Erythroblast (primary cell): Measurements from ENCODE around the gene GNAT2.
"Not testable (repeated sequence)": the region's sequence is repeated elsewhere in the genome, so short reads cannot be mapped to it uniquely, and the experiment has no call there.

Experiments used
- DNase-seq, 2 experiments: peaks; one replicate each; lab custom pipeline; 2025; lab: John Stamatoyannopoulos, UW
- GATA1 ChIP-seq: IDR thresholded peaks from 2 replicates; pipeline ENCODE4 v1.6.1; 2011; ENCODE audit warnings: low read depth, mild to moderate bottlenecking, control low read depth, low read length, moderate library complexity
- POLR2A ChIP-seq: IDR thresholded peaks from 2 replicates; pipeline ENCODE4 v1.6.1; 2011; ENCODE audit warnings: mild to moderate bottlenecking, low read length

Gene GNAT2

GRCh38 chr1:109619576-109620400 is at the start of gene GNAT2, which contains the start of gene AMPD2:
Gene GNAT2, minus strand, starts transcription at chr1:109619616. Its CDS starts 6,746 bp downstream, at chr1:109612870.
Gene AMPD2, plus strand, starts transcription at chr1:109619837. Its CDS starts 1,339 bp downstream, at chr1:109621176.
- peak; percentile 74 to 77 for DNase-seq
- TF ChIP-seq GATA1 (no peak), POLR2A (peak; percentile 48)

GRCh38 chr1:109668123-109668775 is 48.8 kb upstream of the GNAT2 start:
- TF ChIP-seq GATA1 (no peak), POLR2A (no peak)

DNA sequence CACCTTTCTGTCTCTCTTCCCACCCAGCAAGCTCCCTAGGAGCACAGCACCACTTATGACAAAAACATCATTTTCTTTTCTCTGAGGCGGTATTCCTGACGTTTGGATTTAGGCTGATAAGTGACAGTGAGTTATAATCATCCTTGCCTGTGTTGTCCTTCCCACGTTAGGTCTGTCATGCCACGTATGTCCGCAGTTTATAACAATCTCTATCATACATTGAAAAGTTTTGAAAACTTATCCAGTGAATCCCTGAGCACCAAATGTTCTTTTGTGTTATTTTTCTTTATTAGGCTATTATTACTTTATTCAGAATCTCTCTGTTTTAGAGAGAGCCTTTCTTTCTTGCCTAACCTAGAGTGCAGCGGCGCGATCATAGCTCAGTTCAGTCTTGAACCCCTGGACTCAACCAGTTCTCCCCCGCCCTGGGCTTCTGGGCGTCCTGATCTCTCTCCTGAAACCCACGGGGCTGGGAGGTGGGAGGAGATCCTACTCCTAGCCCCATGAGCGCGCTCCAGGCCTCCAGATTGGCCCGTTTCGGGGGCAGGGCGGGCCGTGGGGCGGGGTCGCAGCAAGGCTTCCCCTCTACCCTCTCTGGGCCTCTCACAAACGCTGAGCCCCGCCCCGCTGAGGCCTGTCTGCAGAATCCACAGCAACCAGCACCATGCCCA is 48.2 kb upstream of the GNAT2 start, which contains the start of gene GSTM2:
TSS of gene GSTM2 (plus strand) at position 606 of the 671 bp plus-strand sequence. CDS start at position 665, 59 bp downstream.
- no peak for TF ChIP-seq GATA1
- TF ChIP-seq POLR2A: no peak
- peak; percentile 89 to 90 for DNase-seq

More at GRCh38 chr1:109668123-109668775, 48.8 kb upstream of the GNAT2 start:
- DNase-seq: no peak

DNA sequence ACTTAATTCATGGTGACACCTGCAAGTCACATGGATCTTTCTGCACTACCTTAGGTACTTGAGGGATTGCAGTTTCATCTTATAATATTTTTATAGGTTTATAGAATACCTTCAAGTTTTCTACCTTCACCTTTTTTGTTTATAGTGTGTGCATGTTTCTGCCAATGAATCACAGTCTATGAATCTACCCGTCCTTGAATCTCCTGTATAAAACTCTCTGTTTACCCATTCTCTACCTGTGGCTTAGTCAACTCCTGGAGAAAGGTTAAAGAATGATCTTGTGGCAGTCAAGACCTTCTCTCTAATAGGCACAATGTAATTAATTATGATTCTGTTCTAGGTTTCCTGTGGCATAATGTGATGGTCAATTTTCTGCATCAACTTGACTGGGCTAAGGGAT is 45.3 kb upstream of the GNAT2 start:
- TF ChIP-seq POLR2A (no peak), GATA1 (no peak)
- DNase-seq: no peak

- no peak for DNase-seq
- TF ChIP-seq POLR2A (no peak), GATA1 (no peak)
These were observed 42.0 kb upstream of the GNAT2 start for GRCh38 chr1:109661391-109661790.

- not testable (repeated sequence) for DNase-seq
These were observed 41.2 kb upstream of the GNAT2 start for GRCh38 chr1:109660691-109661026.

GRCh38 chr1:109659997-109660690 is 40.7 kb upstream of the GNAT2 start:
- TF ChIP-seq POLR2A: no peak
- TF ChIP-seq GATA1: no peak
- no peak for DNase-seq

- DNase-seq: no peak
- TF ChIP-seq GATA1 (no peak), POLR2A (no peak)
These were observed 39.7 kb upstream of the GNAT2 start for GRCh38 chr1:109659145-109659544.

DNA sequence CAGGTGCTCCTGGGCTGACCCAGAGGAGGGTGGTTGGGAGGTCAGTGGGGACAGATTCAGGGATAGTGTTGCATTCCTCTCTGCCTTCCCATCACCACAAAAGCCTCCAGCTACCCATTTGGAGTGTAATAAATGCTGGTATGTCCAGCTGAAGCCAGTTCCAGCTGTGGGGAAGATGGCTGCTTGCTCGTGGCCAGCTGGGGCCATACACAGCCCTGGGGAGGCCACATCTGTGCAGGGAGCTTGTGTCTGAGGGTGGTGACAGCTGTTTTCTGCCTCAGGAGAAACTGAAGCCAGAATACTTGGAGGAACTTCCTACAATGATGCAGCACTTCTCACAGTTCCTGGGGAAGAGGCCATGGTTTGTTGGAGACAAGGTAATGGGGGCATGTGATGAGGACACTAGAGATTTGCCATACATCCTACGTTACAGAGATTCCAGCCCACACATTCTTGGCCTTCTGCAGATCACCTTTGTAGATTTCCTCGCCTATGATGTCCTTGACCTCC is 39.2 kb upstream of the GNAT2 start:
- no peak for DNase-seq
- TF ChIP-seq GATA1: no peak
- no peak for TF ChIP-seq POLR2A

DNA sequence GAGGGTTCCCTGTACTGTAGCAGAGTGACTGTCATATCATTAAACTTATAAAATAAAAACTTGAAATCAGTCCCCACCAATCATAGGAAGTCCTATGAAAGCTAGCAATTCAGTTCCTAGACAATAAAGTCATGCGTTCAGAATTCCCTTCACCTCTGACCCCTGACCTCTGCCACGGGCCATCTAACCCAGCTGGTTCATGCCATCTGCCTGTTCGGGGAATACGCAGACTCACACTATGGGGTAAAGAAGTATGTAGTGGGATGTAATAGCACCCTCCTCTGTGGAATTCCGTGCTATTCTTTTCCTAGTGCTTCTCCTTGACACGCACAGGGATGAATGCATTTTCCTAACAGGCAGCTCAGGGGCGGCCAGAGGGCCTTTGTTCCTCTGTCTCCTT is 38.6 kb upstream of the GNAT2 start:
- DNase-seq: no peak
- TF ChIP-seq GATA1 (no peak), POLR2A (no peak)

GRCh38 chr1:109657395-109657794 is 38.0 kb upstream of the GNAT2 start:
- no peak for DNase-seq
- TF ChIP-seq GATA1 (no peak), POLR2A (no peak)

GRCh38 chr1:109655615-109656519 is 36.5 kb upstream of the GNAT2 start, which contains the start of gene GSTM4:
Gene GSTM4, plus strand, starts transcription at chr1:109656099. Its CDS starts 291 bp downstream, at chr1:109656390.
- TF ChIP-seq POLR2A (peak; percentile 59), GATA1 (no peak)
- peak; percentile 74 to 76 for DNase-seq
